ENCODE measurements around the gene DAND5.

Gene DAND5

DNA sequence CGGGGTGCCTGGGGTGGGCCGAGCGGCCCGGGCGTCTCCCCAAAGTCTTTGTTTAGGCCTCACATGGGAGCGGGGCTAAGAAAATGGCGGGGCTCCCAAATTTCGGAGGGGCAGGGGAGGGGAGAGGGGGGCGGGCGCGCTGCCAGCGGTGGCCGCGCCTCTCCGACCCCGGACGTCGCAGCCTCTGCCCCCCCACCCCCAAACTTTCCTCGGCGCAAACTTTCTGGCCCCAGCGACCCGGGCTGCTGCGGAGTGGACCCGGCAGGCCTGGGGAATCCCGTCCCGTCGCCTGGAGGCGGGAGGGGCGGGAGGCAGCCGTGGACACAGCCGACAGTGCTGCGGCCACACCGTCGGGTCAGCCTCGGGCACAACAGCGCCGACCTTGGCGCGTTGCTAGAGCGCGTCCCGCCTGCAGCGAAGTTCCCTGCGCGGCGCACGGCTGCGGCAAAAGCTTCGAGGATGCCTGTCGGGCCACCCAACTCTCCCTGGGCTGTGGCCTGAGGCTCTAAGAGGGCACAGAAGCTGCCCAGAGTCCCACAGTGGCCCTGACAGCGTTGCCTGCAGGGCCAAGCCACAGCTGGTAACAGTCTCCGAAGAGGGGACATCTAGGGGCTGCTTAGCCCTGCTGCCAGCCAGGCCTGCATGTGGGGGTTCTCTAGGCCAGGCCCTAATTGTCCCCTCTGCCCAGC is 27.2 kb downstream of the DAND5 start:
- peak overlapping the region; percentile 68 for H3K4me3 ChIP-seq (ENCODE audit: low read depth, low read length)

GRCh38 chr19:12997179-12997966 is 28.0 kb downstream of the DAND5 start:
- H3K4me3 ChIP-seq (ENCODE audit: low read depth, low read length) = peak overlapping the region; percentile 68

More for the DNA sequence above, 27.2 kb downstream of the DAND5 start:
- TF ChIP-seq, protein P1, sequence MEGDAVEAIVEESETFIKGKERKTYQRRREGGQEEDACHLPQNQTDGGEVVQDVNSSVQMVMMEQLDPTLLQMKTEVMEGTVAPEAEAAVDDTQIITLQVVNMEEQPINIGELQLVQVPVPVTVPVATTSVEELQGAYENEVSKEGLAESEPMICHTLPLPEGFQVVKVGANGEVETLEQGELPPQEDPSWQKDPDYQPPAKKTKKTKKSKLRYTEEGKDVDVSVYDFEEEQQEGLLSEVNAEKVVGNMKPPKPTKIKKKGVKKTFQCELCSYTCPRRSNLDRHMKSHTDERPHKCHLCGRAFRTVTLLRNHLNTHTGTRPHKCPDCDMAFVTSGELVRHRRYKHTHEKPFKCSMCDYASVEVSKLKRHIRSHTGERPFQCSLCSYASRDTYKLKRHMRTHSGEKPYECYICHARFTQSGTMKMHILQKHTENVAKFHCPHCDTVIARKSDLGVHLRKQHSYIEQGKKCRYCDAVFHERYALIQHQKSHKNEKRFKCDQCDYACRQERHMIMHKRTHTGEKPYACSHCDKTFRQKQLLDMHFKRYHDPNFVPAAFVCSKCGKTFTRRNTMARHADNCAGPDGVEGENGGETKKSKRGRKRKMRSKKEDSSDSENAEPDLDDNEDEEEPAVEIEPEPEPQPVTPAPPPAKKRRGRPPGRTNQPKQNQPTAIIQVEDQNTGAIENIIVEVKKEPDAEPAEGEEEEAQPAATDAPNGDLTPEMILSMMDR (IDR thresholded peaks at IDR 0.05; ENCODE audit: low read depth, low read length) = no peak

GRCh38 chr19:12997967-12998940 is 28.9 kb downstream of the DAND5 start:
- TF ChIP-seq, protein P1 (IDR thresholded peaks at IDR 0.05; ENCODE audit: low read depth, low read length) = no peak
- H3K4me3 ChIP-seq (ENCODE audit: low read depth, low read length) = no peak overlapping the region

More at GRCh38 chr19:12997179-12997966, 28.0 kb downstream of the DAND5 start:
- TF ChIP-seq, protein P1 (IDR thresholded peaks at IDR 0.05; ENCODE audit: low read depth, low read length) = no peak

- H3K4me3 ChIP-seq (ENCODE audit: low read depth, low read length) = no peak overlapping the region
- TF ChIP-seq, protein P1 (IDR thresholded peaks at IDR 0.05; ENCODE audit: low read depth, low read length) = no peak
Measured at GRCh38 chr19:13001166-13001501, 31.8 kb downstream of the DAND5 start.

DNA sequence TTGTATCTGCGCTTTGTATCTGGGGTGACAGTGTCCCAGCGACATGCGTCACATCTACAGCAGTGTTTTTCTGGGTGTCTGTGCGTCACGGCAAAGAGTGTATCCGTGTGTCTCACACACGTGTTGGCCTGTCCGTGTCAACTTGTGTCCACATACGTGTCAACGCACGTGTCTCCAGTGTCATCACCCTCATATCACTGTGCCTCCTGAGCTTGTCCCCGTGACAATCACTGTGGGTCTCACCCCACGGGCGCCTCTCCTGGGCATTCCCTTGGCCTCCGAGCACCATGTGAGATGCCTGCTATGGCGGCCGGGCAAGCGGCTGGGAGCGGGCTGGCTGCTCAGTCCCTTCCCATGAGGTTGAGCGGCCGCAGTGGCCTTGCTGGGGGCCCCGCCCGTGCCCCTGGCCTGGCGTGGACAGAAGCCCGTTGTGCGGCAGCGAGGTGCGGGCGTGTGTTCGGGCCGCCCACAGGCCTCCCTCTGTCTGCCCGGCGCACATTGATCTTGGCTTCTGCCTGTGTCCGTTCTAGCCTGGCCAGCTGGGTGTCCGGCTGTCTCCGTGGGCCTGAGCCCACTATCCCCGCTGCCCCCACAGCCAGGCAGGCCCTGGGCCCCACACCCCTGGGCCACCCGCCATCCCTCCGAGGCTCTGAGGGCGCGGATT is 32.3 kb downstream of the DAND5 start:
- TF ChIP-seq, protein P1 (IDR thresholded peaks at IDR 0.05; ENCODE audit: low read depth, low read length) = no peak
- H3K4me3 ChIP-seq (ENCODE audit: low read depth, low read length) = no peak overlapping the region

DNA sequence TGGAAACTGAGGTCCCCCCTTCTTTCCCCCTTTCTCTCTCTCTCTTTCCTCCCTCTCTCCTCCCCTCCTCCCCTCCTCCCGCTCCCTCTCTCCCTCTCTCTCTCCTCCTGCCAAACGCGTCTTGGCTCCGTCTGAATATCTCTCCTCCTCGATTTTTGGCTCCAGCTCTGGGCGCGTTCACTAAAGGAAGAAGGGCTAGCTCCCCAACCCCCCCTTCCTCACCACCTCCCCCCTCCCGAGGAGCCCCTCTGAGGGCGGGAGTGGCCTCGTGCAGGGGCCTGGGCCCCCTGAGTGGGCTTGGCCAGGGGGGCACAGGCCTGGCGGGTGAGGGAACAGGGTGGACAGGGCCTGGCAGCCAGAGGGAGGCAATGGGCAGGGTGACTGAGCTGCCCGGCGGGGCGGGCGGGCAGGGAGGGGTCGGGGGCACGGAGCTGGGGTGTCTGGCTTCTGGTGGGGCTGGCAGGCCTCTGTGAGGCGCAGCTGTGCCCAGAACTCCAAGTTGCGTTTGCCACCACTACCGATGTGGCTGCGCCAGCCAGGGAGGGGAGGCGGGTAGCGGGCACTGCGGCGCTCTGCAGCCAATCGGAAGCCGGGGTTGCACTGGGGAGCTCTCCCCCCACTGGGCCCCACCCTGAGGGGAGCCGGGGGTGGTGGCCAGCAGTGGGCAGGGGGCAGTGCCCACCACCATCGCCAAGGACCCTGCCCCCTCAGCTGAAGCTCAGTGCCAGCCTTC is 33.0 kb downstream of the DAND5 start:
- TF ChIP-seq, protein P1 (IDR thresholded peaks at IDR 0.05; ENCODE audit: low read depth, low read length) = no peak

More for the DNA sequence above, 33.0 kb downstream of the DAND5 start:
- H3K4me3 ChIP-seq (ENCODE audit: low read depth, low read length) = no peak overlapping the region

All from WI38 (cell line).